Endodermal cell (in vitro differentiated cells): ENCODE data around the gene HSPB1. TPM values are rescaled to one million over a fixed set of nuclear protein-coding genes. Genes with fewer than 3 reads are reported as not detected.
"Not testable (repeated sequence)": the region's sequence is repeated elsewhere in the genome, so short reads cannot be mapped to it uniquely, and the experiment has no call there.

Source experiments
- DNase-seq: peaks from one replicate; pipeline ENCODE4 v3.0.0-alpha.2; 2017
- H3K27ac ChIP-seq: 2 replicates; pipeline ENCODE4 v1.5.1; 2013; ENCODE audit warnings: mild to moderate bottlenecking, low read depth, low read length, moderate library complexity
- H3K27me3 ChIP-seq: 2 replicates; pipeline ENCODE4 v1.6.1; 2013; ENCODE audit warnings: mild to moderate bottlenecking, low read length, moderate library complexity; ENCODE audit not compliant: insufficient read depth, control insufficient read depth, poor library complexity, severe bottlenecking
- H3K36me3 ChIP-seq: 2 replicates; pipeline ENCODE4 v1.7.0; 2013; ENCODE audit warnings: mild to moderate bottlenecking, low read length, moderate library complexity; ENCODE audit not compliant: control insufficient read depth, insufficient read depth
- H3K4me1 ChIP-seq: one replicate; pipeline ENCODE4 v1.7.0; 2013; ENCODE audit warnings: low read length; ENCODE audit not compliant: control insufficient read depth, insufficient read depth
- H3K4me3 ChIP-seq: 2 replicates; pipeline ENCODE4 v1.5.1; 2013; ENCODE audit warnings: mild to moderate bottlenecking, low read length, moderate library complexity
- H3K9ac ChIP-seq: 2 replicates; pipeline ENCODE4 v1.6.1; 2013; ENCODE audit warnings: mild to moderate bottlenecking, low read length, moderate library complexity; ENCODE audit not compliant: poor library complexity, severe bottlenecking; ENCODE audit errors: extremely low read depth
- H3K9me3 ChIP-seq: 2 replicates; pipeline ENCODE4 v1.6.1; 2013; ENCODE audit warnings: mild to moderate bottlenecking, low read length, moderate library complexity; ENCODE audit not compliant: control insufficient read depth
- H3K27ac Mint-ChIP-seq: 2 replicates; pipeline ENCODE4 v1.8.0; 2020; ENCODE audit warnings: mixed read lengths
- H3K27me3 Mint-ChIP-seq: 2 replicates; pipeline ENCODE4 v1.8.0; 2021; ENCODE audit warnings: mild to moderate bottlenecking, mixed read lengths; ENCODE audit not compliant: insufficient read depth
- H3K36me3 Mint-ChIP-seq: 2 replicates; pipeline ENCODE4 v1.8.0; 2020; ENCODE audit warnings: low read depth, mixed read lengths
- H3K4me1 Mint-ChIP-seq: 2 replicates; pipeline ENCODE4 v1.8.0; 2020; ENCODE audit warnings: mixed read lengths
- H3K4me3 Mint-ChIP-seq: 2 replicates; pipeline ENCODE4 v1.8.0; 2020; ENCODE audit warnings: mild to moderate bottlenecking, moderate library complexity, mixed read lengths
- H3K9me3 Mint-ChIP-seq: 2 replicates; pipeline ENCODE4 v1.8.0; 2020; ENCODE audit warnings: mild to moderate bottlenecking, mixed read lengths
- CTCF ChIP-seq: fragments of 200-600 bp; sonication (generic); conservative IDR thresholded peaks from 2 replicates; pipeline ENCODE4 v1.5.0; 2021; ENCODE audit warnings: antibody characterized with exemption, mild to moderate bottlenecking
- WGBS, 2 experiments: methylation state at CpG; one replicate each; pipeline versions ENCODE4 v1.1.5 to v1.1.7; 2013; ENCODE audit warnings: missing lambda C conversion rate in 2 of 2, mixed read lengths in 1 of 2; ENCODE audit not compliant: insufficient coverage in 1 of 2, insufficient read length in 1 of 2; 5-methylcytosine and 5-hydroxymethylcytosine counted together
- total RNA-seq, 2 donors: library from RNA; stranded (reverse); fragmentation: NEBNext Ultra II Directional in 1 of 2; extraction: Animal tissue kit (Norgen Biotek cat#: 25700) in 1 of 2; gene quantifications; 2 replicates in 1 of 2; 3 replicates in 1 of 2; pipeline ENCODE4 v1.2.1, GENCODE V29; 2021

Gene HSPB1
- total RNA-seq, 2 donors from 2014 or later = 244 to 248 TPM

GRCh38 chr7:76309341-76310101 is 7.0 kb downstream of the HSPB1 start:
- H3K27me3 ChIP-seq, H3K27ac Mint-ChIP-seq, H3K36me3 Mint-ChIP-seq, H3K9me3 ChIP-seq, H3K9ac ChIP-seq, DNase-seq, H3K4me1 ChIP-seq, H3K4me3 ChIP-seq, H3K27me3 Mint-ChIP-seq, H3K4me3 Mint-ChIP-seq, H3K27ac ChIP-seq, H3K36me3 ChIP-seq: not testable (repeated sequence)
- peaks cover 11% of the 10 kb centered on the region for H3K4me1 Mint-ChIP-seq
- WGBS, 2 experiments = 93 to 95% methylated on average over 18 to 50 of the region's 50 CpGs
- H3K9me3 Mint-ChIP-seq = peaks cover 10% of the 10 kb centered on the region

GRCh38 chr7:76310102-76310957 is 7.9 kb downstream of the HSPB1 start:
- no peak overlapping the region for H3K4me3 Mint-ChIP-seq
- Histone ChIP-seq H3K4me3 (no peak overlapping the region), H3K27me3 (no peaks in the 10 kb centered on the region), H3K9ac (no peak overlapping the region), H3K36me3 (no peaks in the 10 kb centered on the region), H3K4me1 (no peaks in the 10 kb centered on the region), H3K27ac (peak overlapping the region; percentile 78), H3K9me3 (no peaks in the 10 kb centered on the region)
- no peak for DNase-seq
- H3K27me3 Mint-ChIP-seq = no peaks in the 10 kb centered on the region
- H3K9me3 Mint-ChIP-seq = peaks cover 10% of the 10 kb centered on the region
- H3K27ac Mint-ChIP-seq = no peak overlapping the region
- TF ChIP-seq CTCF = no peak
- peaks cover 11% of the 10 kb centered on the region for H3K4me1 Mint-ChIP-seq
- 78 to 84% methylated on average over 13 to 21 of the region's 21 CpGs for WGBS, 2 experiments
- H3K36me3 Mint-ChIP-seq = no peaks in the 10 kb centered on the region

GRCh38 chr7:76311838-76312237 is 9.4 kb downstream of the HSPB1 start:
- not testable (repeated sequence) for H3K36me3 ChIP-seq, H3K4me1 ChIP-seq, H3K4me3 Mint-ChIP-seq, H3K4me1 Mint-ChIP-seq, H3K27ac ChIP-seq, H3K27me3 ChIP-seq, H3K27me3 Mint-ChIP-seq, H3K9ac ChIP-seq, H3K27ac Mint-ChIP-seq, DNase-seq, H3K4me3 ChIP-seq, H3K36me3 Mint-ChIP-seq, H3K9me3 ChIP-seq
- peaks cover 10% of the 10 kb centered on the region for H3K9me3 Mint-ChIP-seq
- 80 to 95% methylated on average over 2 to 6 of the region's 6 CpGs for WGBS, 2 experiments
